D721Med (cell line): ENCODE measurements around the gene MCF2L2.

ENCODE experiments used
- DNase-seq: peaks from one replicate; pipeline ENCODE4 v3.0.0; 2011; ENCODE audit warnings: low spot score; ENCODE audit not compliant: insufficient read length
- FAIRE-seq: peaks from 2 replicates; lab custom pipeline; 2011; peaks lifted over from hg19 to GRCh38; lab: Jason Lieb, UNC
- CTCF ChIP-seq: IDR thresholded peaks from 2 replicates; pipeline ENCODE4 v1.5.1; 2012; ENCODE audit warnings: mild to moderate bottlenecking, control low read depth; ENCODE audit not compliant: insufficient read depth; ENCODE audit errors: missing control alignments

MCF2L2 gene

GRCh38 chr3:183449791-183450190, 21.4 kb upstream of the MCF2L2 start:
- DNase-seq (no peak), FAIRE-seq (no peak)
- TF ChIP-seq CTCF: no peak

GRCh38 chr3:183449391-183449790, 21.0 kb upstream of the MCF2L2 start:
- no peak for FAIRE-seq
- no peak for DNase-seq
- no peak for TF ChIP-seq CTCF

DNA sequence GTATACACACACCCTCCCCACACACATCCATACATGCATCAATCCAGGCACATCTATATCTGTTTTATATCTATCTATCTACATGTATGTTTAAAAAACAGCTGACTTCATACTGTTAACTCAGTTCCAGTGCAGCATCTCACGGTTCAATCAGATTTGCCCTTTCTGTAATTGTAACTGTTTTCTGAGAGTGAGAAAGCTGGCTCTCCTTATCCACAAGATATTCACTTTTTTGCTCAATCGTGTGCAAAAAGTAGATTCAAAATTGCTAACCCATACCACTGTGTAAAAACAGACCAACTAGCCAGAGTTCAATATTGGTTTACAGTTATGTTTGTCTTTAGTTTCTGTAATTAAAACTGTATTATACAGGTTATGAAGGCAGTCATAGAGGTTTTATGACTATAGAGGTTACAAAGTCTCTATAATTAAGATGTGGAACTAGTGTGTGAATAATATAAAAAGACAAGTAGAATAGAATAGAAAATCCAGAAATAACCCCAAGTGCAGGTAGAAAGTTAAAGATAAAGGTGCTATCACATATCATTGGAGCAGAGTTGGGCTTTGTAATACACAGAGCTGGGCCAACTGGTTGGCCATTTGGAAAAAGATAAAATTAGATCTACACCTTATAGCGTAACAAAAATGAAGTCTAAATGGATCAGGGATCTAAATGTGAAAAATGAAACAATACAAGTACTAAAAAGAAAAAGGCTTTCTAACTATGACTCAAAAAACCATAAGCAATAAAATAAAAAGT, 20.1 kb upstream of the MCF2L2 start:
- TF ChIP-seq CTCF: no peak
- DNase-seq (no peak), FAIRE-seq (no peak)

- peak; percentile 78 for DNase-seq
- FAIRE-seq: peak; percentile 63
- no peak for TF ChIP-seq CTCF
Observed at GRCh38 chr3:183447206-183448001, 19.0 kb upstream of the MCF2L2 start.

DNA sequence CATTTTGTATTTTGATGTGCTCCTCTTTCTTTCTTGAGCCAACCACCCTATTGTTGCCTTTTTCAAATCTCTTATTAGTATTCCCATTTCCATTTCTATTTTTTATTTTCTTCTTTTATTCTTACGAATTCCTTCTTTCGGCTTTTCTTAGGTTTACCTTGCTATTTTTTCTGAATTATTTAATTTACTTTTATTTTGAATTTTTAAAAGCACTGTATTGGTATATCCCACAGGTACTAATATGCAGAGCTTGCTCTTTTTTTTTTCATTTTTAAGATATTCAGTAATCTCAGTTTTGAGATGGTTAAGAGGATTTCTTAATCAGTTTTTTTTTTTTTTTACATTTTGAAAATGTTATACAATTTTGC, 18.4 kb upstream of the MCF2L2 start:
- DNase-seq (no peak), FAIRE-seq (no peak)
- TF ChIP-seq CTCF: no peak

GRCh38 chr3:183444748-183445147, 16.3 kb upstream of the MCF2L2 start:
- DNase-seq: no peak
- TF ChIP-seq CTCF: no peak
- no peak for FAIRE-seq
